Neural progenitor cell (in vitro differentiated cells): ENCODE data around the gene SORT1. TPM values are rescaled to one million over a fixed set of nuclear protein-coding genes. Genes with fewer than 3 reads are reported as not detected.

Source experiments
- DNase-seq: peaks from one replicate; pipeline ENCODE4 v3.0.0-alpha.2; 2016; ENCODE audit warnings: low spot score
- H2AFZ ChIP-seq: fragments of 200-600 bp; sonication (generic); replicated peaks from 2 replicates; pipeline ENCODE4 v1.6.1; 2016; ENCODE audit warnings: antibody characterized with exemption
- H3F3A ChIP-seq: fragments of 200-600 bp; sonication (generic); 2 replicates; pipeline ENCODE4 v1.6.1; 2016; ENCODE audit warnings: antibody characterized with exemption, low read depth
- H3K27ac ChIP-seq: fragments of 200-600 bp; sonication (generic); 2 replicates; pipeline ENCODE4 v1.5.1; 2016; ENCODE audit warnings: mild to moderate bottlenecking
- H3K27me3 ChIP-seq: fragments of 200-600 bp; sonication (generic); 2 replicates; pipeline ENCODE4 v1.6.1; 2016; ENCODE audit warnings: mild to moderate bottlenecking, moderate library complexity
- H3K36me3 ChIP-seq: fragments of 200-600 bp; sonication (generic); 2 replicates; pipeline ENCODE4 v1.5.1; 2016
- H3K4me1 ChIP-seq: fragments of 200-600 bp; sonication (generic); 2 replicates; pipeline ENCODE4 v1.6.1; 2016; ENCODE audit warnings: mixed run types
- H3K4me2 ChIP-seq: fragments of 200-600 bp; sonication (generic); 2 replicates; pipeline ENCODE4 v1.6.1; 2016
- H3K4me3 ChIP-seq: fragments of 200-600 bp; sonication (generic); 2 replicates; pipeline ENCODE4 v1.5.1; 2016
- H3K79me2 ChIP-seq: fragments of 200-600 bp; sonication (generic); 2 replicates; pipeline ENCODE4 v1.6.1; 2016; ENCODE audit warnings: low read depth
- H3K9ac ChIP-seq: fragments of 200-600 bp; sonication (generic); 2 replicates; pipeline ENCODE4 v1.6.1; 2016
- H3K9me3 ChIP-seq: fragments of 200-600 bp; sonication (generic); 2 replicates; pipeline ENCODE4 v1.5.1; 2016; ENCODE audit warnings: low read depth
- H4K20me1 ChIP-seq: fragments of 200-600 bp; sonication (generic); 2 replicates; pipeline ENCODE4 v1.6.1; 2016; ENCODE audit warnings: low read depth
- H3K27ac Mint-ChIP-seq: 3 replicates; pipeline ENCODE4 v1.8.0; 2021; ENCODE audit warnings: mixed read lengths
- H3K27me3 Mint-ChIP-seq: 2 replicates; pipeline ENCODE4 v1.8.0; 2022; ENCODE audit warnings: low read depth, mild to moderate bottlenecking, inconsistent platforms, moderate library complexity, mixed read lengths; ENCODE audit not compliant: insufficient read depth
- H3K36me3 Mint-ChIP-seq: 3 replicates; pipeline ENCODE4 v1.8.0; 2021; ENCODE audit warnings: mixed read lengths
- H3K4me1 Mint-ChIP-seq: 3 replicates; pipeline ENCODE4 v1.8.0; 2021; ENCODE audit warnings: mixed read lengths
- H3K4me3 Mint-ChIP-seq: 3 replicates; pipeline ENCODE4 v1.8.0; 2021; ENCODE audit warnings: mild to moderate bottlenecking, moderate library complexity, mixed read lengths
- H3K9me3 Mint-ChIP-seq: 3 replicates; pipeline ENCODE4 v1.8.0; 2020; ENCODE audit warnings: mixed read lengths
- EZH2 ChIP-seq: fragments of 200-600 bp; sonication (generic); IDR thresholded peaks from 2 replicates; pipeline ENCODE4 v1.6.1; 2017; ENCODE audit warnings: antibody characterized with exemption, mild to moderate bottlenecking, moderate library complexity
- EZH2phosphoT487 ChIP-seq: fragments of 200-600 bp; sonication (generic); IDR thresholded peaks from 2 replicates; pipeline ENCODE4 v1.6.1; 2017; ENCODE audit warnings: antibody characterized with exemption
- total RNA-seq: library from RNA; depleted of rRNA; stranded (reverse); fragments of >200 nt; gene quantifications from 2 replicates; pipeline ENCODE4 v1.2.3, GENCODE V29; 2015; ENCODE audit warnings: low replicate concordance
- TF ChIP-seq, protein P1 (sequence below): fragments of 200-600 bp; sonication (generic); IDR thresholded peaks from 2 replicates; pipeline ENCODE4 v1.5.1; 2017; ENCODE audit warnings: antibody characterized with exemption, mild to moderate bottlenecking

Gene SORT1
- total RNA-seq, 1 donor from 2014 or later = 38.9 TPM

- Mint-ChIP-seq H3K4me3 (no peak overlapping the region), H3K27ac (no peak overlapping the region), H3K27me3 (no peaks in the 10 kb centered on the region), H3K9me3 (no peaks in the 10 kb centered on the region), H3K4me1 (peaks cover 45% of the 10 kb centered on the region), H3K36me3 (no peaks in the 10 kb centered on the region)
- no peak for TF ChIP-seq EZH2phosphoT487
- TF ChIP-seq, protein P1, sequence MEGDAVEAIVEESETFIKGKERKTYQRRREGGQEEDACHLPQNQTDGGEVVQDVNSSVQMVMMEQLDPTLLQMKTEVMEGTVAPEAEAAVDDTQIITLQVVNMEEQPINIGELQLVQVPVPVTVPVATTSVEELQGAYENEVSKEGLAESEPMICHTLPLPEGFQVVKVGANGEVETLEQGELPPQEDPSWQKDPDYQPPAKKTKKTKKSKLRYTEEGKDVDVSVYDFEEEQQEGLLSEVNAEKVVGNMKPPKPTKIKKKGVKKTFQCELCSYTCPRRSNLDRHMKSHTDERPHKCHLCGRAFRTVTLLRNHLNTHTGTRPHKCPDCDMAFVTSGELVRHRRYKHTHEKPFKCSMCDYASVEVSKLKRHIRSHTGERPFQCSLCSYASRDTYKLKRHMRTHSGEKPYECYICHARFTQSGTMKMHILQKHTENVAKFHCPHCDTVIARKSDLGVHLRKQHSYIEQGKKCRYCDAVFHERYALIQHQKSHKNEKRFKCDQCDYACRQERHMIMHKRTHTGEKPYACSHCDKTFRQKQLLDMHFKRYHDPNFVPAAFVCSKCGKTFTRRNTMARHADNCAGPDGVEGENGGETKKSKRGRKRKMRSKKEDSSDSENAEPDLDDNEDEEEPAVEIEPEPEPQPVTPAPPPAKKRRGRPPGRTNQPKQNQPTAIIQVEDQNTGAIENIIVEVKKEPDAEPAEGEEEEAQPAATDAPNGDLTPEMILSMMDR = no peak
- no peak for TF ChIP-seq EZH2
- Histone ChIP-seq H3K79me2 (peaks cover 100% of the 10 kb centered on the region), H3K9me3 (no peaks in the 10 kb centered on the region), H3K4me2 (no peak overlapping the region), H3K9ac (no peak overlapping the region), H3K36me3 (no peaks in the 10 kb centered on the region), H4K20me1 (peaks cover 69% of the 10 kb centered on the region), H3K27ac (no peak overlapping the region), H3K4me3 (no peak overlapping the region), H3K27me3 (no peaks in the 10 kb centered on the region), H3K4me1 (peaks cover 14% of the 10 kb centered on the region), H3F3A (peaks cover 12% of the 10 kb centered on the region), H2AFZ (no peak overlapping the region)
- DNase-seq = no peak
Measured at GRCh38 chr1:109391157-109391556, 6.6 kb downstream of the SORT1 start.

DNA sequence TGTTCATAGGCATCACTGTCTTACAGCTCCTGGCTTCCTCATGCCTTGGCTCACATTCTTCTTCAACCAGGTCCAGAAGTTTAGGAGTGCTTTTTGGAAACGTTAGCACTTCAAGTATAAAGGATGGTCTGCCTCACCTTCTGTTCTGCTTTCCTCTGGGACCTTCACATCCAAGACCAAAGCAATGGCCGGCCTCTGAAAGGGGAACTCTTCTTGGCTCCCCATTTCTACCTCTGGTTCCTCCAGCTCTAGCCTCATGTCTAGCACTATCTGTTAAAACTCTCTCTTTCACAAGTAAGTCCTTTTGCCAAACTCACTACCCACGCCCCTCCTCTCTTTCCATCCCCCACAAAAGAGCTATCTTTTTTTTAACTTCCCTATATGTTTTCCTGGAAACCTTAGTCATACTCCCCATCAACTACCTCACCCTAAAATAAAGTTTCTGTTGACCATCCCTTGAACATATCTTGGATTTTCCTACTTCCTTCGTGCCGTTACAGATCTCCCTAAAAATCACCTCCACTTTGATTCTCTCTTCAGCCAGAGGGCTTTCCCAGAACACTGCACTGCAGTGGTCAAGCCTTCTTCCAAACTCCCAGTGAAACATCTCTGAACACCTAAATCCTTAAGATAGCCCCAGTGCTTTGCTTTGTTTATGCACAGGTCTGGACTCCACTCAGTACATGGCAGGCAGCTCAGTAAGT, 7.9 kb downstream of the SORT1 start:
- Mint-ChIP-seq H3K27ac (no peak overlapping the region), H3K36me3 (no peaks in the 10 kb centered on the region), H3K9me3 (no peaks in the 10 kb centered on the region), H3K4me3 (no peak overlapping the region), H3K4me1 (peaks cover 35% of the 10 kb centered on the region), H3K27me3 (no peaks in the 10 kb centered on the region)
- Histone ChIP-seq H3K79me2 (peaks cover 100% of the 10 kb centered on the region), H3K4me2 (no peak overlapping the region), H2AFZ (no peak overlapping the region), H3K9ac (no peak overlapping the region), H3K36me3 (no peaks in the 10 kb centered on the region), H3K27me3 (no peaks in the 10 kb centered on the region), H3K4me3 (no peak overlapping the region), H3K9me3 (no peaks in the 10 kb centered on the region), H3K4me1 (peaks cover 11% of the 10 kb centered on the region), H3F3A (peaks cover 9% of the 10 kb centered on the region), H3K27ac (no peak overlapping the region), H4K20me1 (peaks cover 55% of the 10 kb centered on the region)
- DNase-seq = no peak
- no peak for TF ChIP-seq EZH2phosphoT487
- TF ChIP-seq, protein P1 = no peak
- no peak for TF ChIP-seq EZH2

DNA sequence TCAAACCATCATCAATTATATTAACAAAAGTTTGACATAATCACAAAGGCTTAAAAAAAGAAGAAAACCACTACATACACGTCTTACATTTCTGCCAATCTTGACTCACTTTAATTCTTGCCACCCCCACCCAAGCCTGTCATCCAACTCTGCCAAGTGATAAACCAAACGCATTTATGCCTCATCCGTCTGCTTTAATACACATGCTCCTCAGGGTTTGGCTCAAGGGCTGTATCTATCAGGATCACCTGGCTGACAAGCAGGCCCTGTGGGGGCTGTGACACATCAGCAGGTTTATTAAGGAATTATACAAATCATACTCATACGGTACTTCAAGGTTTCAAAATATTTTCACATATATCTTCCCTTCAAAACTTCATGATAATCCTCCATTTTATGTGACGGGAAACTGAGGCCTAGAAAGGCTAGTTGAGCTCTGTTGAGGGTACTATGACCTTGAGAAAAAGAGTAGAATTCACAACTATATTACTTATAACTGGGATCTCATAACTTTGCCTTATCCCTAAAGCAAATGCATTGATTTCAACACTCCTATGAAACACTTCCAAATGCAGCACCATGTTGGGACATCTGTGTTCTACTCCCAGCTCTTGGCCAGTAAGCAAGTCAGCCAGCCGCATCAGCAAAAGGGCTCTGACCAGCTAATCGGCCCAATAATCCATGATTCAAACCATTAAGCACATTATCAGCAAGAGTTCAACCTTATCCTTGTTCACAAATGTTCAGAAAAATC, 8.7 kb downstream of the SORT1 start:
- Histone ChIP-seq H3K79me2 (peaks cover 100% of the 10 kb centered on the region), H3K4me3 (no peak overlapping the region), H2AFZ (no peak overlapping the region), H4K20me1 (peaks cover 50% of the 10 kb centered on the region), H3K27ac (no peak overlapping the region), H3K36me3 (no peaks in the 10 kb centered on the region), H3K9ac (no peak overlapping the region), H3K4me2 (no peak overlapping the region), H3K27me3 (no peaks in the 10 kb centered on the region), H3K4me1 (peaks cover 11% of the 10 kb centered on the region), H3F3A (peaks cover 15% of the 10 kb centered on the region), H3K9me3 (no peaks in the 10 kb centered on the region)
- Mint-ChIP-seq H3K36me3 (no peaks in the 10 kb centered on the region), H3K9me3 (no peaks in the 10 kb centered on the region), H3K4me3 (no peak overlapping the region), H3K27me3 (no peaks in the 10 kb centered on the region), H3K27ac (no peak overlapping the region), H3K4me1 (peaks cover 30% of the 10 kb centered on the region)
- DNase-seq = no peak
- TF ChIP-seq, protein P1 = no peak
- TF ChIP-seq EZH2 = no peak
- no peak for TF ChIP-seq EZH2phosphoT487
